ENCODE data around the gene LELP1. TPM values are rescaled to one million over a fixed set of nuclear protein-coding genes. Genes with fewer than 3 reads are reported as not detected.

Gene LELP1
- total RNA-seq, 4 donors from 2014 or later: not detected

DNA sequence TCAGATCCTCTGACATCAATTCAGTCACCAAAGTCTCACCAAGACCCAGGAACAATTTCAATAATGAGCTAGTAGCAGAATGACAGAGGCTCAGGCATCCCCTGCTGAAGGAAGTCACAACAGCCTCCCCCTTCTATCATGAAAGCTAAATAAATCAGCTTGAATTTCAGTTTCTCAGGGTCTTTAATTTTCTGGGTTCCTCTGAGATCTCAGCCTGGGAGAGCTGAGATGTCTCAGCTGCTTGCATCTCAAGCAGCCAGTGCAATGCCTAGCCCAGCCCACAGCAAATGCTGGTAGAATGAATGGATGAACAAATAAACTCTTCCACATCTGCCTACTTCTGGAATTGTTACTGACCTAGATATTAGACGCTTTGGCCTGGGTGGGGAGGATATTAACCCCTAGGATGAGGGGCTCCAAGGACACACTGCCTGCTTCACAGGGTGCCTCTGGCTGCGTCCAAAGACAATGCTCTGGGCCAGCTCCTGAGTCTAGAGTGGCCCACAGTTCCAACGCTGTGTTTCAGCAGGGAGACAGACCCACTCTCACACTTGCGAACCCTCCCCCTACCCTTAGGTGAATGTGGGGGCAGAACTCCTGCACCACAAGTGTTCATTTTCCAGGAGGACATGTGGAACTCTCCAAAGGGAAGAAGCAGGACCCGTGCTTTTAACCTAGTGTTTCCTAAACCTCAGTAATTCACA, 45.1 kb downstream of the LELP1 start:
- Histone ChIP-seq H3K4me1 (no peaks in the 10 kb centered on the region), H3K4me3 (no peak overlapping the region), H3K9me3 (no peaks in the 10 kb centered on the region), H3K27ac (no peak overlapping the region), H3K36me3 (no peaks in the 10 kb centered on the region), H3K27me3 (no peaks in the 10 kb centered on the region)
- no peak for DNase-seq
- TF ChIP-seq CTCF (IDR thresholded peaks at IDR 0.05): no peak
- intact Hi-C loops (cut with DNase I; ENCODE audit: low total_unique reads): no loop called here

DNA sequence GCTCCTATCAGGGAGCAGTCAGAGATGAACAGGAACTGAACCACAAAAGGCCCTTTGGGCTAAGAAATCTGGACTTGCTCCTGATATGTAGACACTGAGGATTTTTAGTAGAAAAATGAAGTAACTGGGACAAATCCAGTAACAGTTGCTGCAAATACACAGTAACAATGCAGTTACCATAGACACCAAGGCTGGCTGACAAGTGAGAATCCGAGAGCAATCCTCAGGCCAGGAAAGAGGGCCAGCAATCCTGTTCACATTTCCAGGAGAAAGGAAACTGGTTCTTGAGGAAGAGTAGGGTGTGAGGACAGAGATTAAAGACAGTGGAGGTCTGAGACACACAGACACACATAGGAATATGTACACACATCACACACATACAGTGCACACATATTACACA, 46.9 kb downstream of the LELP1 start:
- TF ChIP-seq POLR2A (IDR thresholded peaks at IDR 0.05) (no peak), CTCF (IDR thresholded peaks at IDR 0.05) (no peak)
- DNase-seq: no peak
- H3K4me1 ChIP-seq: no peaks in the 10 kb centered on the region
- H3K9me3 ChIP-seq: no peaks in the 10 kb centered on the region
- no peak overlapping the region for H3K4me3 ChIP-seq
- H3K27ac ChIP-seq: no peak overlapping the region
- intact Hi-C loops (cut with DNase I; ENCODE audit: low total_unique reads): no loop called here
- no peaks in the 10 kb centered on the region for H3K27me3 ChIP-seq
- H3K36me3 ChIP-seq: no peaks in the 10 kb centered on the region

- H3K9me3 ChIP-seq: no peaks in the 10 kb centered on the region
- H3K36me3 ChIP-seq: no peaks in the 10 kb centered on the region
- intact Hi-C loops (cut with DNase I; ENCODE audit: low total_unique reads): no loop called here
- DNase-seq: no peak
- H3K27ac ChIP-seq: no peak overlapping the region
- H3K27me3 ChIP-seq: no peaks in the 10 kb centered on the region
- H3K4me3 ChIP-seq: no peak overlapping the region
- H3K4me1 ChIP-seq: no peaks in the 10 kb centered on the region
- no peak for TF ChIP-seq POLR2A (IDR thresholded peaks at IDR 0.05)
- TF ChIP-seq CTCF (IDR thresholded peaks at IDR 0.05): no peak
Measured at GRCh38 chr1:153251087-153251486, 47.9 kb downstream of the LELP1 start.

DNA sequence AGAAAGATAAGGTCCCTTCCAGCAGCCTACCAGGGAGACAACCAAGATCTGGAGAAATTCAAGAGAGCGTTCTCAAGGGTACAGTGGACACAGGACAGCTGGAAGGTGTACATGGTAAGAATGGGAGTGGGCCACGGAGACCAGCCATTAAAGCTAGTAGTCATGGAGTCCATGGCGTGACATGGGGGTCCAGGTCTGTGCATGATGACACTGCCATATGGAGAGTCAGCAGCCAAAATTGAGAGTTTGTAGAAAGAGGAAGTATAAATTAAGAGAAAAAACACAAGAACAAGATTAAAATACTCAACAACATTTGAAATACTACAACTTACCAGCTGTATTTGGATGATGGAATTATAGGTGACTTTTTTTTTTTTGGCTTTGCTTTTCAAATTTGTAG, 48.3 kb downstream of the LELP1 start:
- no peak overlapping the region for H3K27ac ChIP-seq
- no peaks in the 10 kb centered on the region for H3K27me3 ChIP-seq
- no peaks in the 10 kb centered on the region for H3K9me3 ChIP-seq
- H3K36me3 ChIP-seq: no peaks in the 10 kb centered on the region
- intact Hi-C loops (cut with DNase I; ENCODE audit: low total_unique reads): no loop called here
- H3K4me3 ChIP-seq: no peak overlapping the region
- DNase-seq: no peak
- no peaks in the 10 kb centered on the region for H3K4me1 ChIP-seq
- TF ChIP-seq POLR2A (IDR thresholded peaks at IDR 0.05) (no peak), CTCF (IDR thresholded peaks at IDR 0.05) (no peak)

DNA sequence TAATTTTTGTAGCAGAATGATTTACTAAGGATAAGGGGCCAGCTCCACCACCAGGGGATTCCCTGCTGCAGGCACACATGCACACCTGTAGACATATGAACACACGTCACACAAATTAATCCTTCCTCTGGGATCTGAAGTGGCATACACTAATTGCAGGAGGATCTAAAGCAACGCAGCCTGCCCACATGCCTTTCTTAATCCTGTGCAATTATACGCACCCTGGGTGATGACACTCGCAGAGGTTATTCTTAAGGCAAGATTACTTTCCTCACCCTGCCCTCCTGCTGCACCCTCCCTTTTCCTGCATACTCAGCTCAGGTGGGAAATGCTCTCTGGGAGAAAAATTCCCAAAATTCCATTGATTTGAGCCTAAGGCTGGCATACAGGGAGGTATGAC, 48.8 kb downstream of the LELP1 start:
- Histone ChIP-seq H3K4me3 (no peak overlapping the region), H3K9me3 (no peaks in the 10 kb centered on the region), H3K27me3 (no peaks in the 10 kb centered on the region), H3K4me1 (no peaks in the 10 kb centered on the region), H3K27ac (no peak overlapping the region), H3K36me3 (no peaks in the 10 kb centered on the region)
- intact Hi-C loops (cut with DNase I; ENCODE audit: low total_unique reads): no loop called here
- DNase-seq: no peak
- no peak for TF ChIP-seq CTCF (IDR thresholded peaks at IDR 0.05)

Measured in uterus (tissue), 4 donors.